Endothelial cell of umbilical vein (primary cell): ENCODE measurements around the gene CLCN3. TPM values are rescaled to one million over a fixed set of nuclear protein-coding genes. Genes with fewer than 3 reads are reported as not detected.

ENCODE experiments used
- BruUV-seq: library from RNA; stranded (reverse); fragments of 400-500 nt; replicated peaks from 2 replicates; lab custom pipeline; 2021; lab: Mats Ljungman, UMichigan
- CTCF ChIA-PET: fragments of 300-600, 350-600 bp; sonication (Branson Sonifier 250); formaldehyde crosslinking; loops from one replicate; lab custom pipeline; 2021; ENCODE audit warnings: antibody characterized with exemption, inconsistent platforms; lab: Charles Lee
- POLR2A ChIA-PET: fragments of 300-600, 350-600 bp; sonication (Branson Sonifier 250); formaldehyde crosslinking; loops from one replicate; lab custom pipeline; 2021; ENCODE audit warnings: antibody characterized with exemption, inconsistent platforms; lab: Charles Lee
- DNase-seq: peaks from one replicate; pipeline ENCODE4 v3.0.0-alpha.2; 2011; ENCODE audit warnings: low read depth, low spot score
- FAIRE-seq: peaks from 2 replicates; lab custom pipeline; 2011; peaks lifted over from hg19 to GRCh38; lab: Jason Lieb, UNC
- H2AFZ ChIP-seq: 2 replicates; pipeline ENCODE4 v1.6.0; 2012; ENCODE audit warnings: low read depth, low read length, control low read depth, inconsistent platforms
- H3K27ac ChIP-seq: 2 replicates; pipeline ENCODE4 v1.5.1; 2011; ENCODE audit warnings: low read depth, mild to moderate bottlenecking, control low read depth, low read length, moderate library complexity; ENCODE audit not compliant: insufficient read depth
- H3K27me3 ChIP-seq, 2 experiments: 2 replicates each; pipeline versions ENCODE4 v1.6.0 to v1.6.1; 2011; ENCODE audit warnings: low read length in 2 of 2, mixed read lengths in 1 of 2; ENCODE audit not compliant: control insufficient read depth in 2 of 2, insufficient read depth in 2 of 2
- H3K36me3 ChIP-seq, 2 experiments: 2 replicates in 1 of 2; 3 replicates in 1 of 2; pipeline ENCODE4 v1.5.1; 2011; ENCODE audit warnings: low read length in 2 of 2, mild to moderate bottlenecking in 1 of 2, moderate library complexity in 1 of 2; ENCODE audit not compliant: control insufficient read depth in 2 of 2, insufficient read depth in 2 of 2; ENCODE audit errors: extremely low read depth in 1 of 2
- H3K4me1 ChIP-seq: 3 replicates; pipeline ENCODE4 v1.5.1; 2011; ENCODE audit warnings: mild to moderate bottlenecking, low read length; ENCODE audit not compliant: control insufficient read depth, insufficient read depth; ENCODE audit errors: extremely low read depth
- H3K4me2 ChIP-seq: 2 replicates; pipeline ENCODE4 v1.6.1; 2011; ENCODE audit warnings: low read length, control low read depth, mixed read lengths; ENCODE audit not compliant: insufficient read depth
- H3K4me3 ChIP-seq, 3 experiments: fragments of 200-600 bp in 1 of 3; sonication (generic), shearing (Covaris generic) in 1 of 3; replicated peaks in 1 of 3; 2 replicates each; pipeline ENCODE4 v1.5.1; 2011 to 2016; ENCODE audit warnings: control low read depth in 3 of 3, low read length in 3 of 3, mild to moderate bottlenecking in 2 of 3, inconsistent platforms in 1 of 3, low read depth in 1 of 3, moderate library complexity in 1 of 3; ENCODE audit not compliant: insufficient read depth in 1 of 3
- H3K79me2 ChIP-seq: 2 replicates; pipeline ENCODE4 v1.6.0; 2012; ENCODE audit warnings: low read length, inconsistent platforms; ENCODE audit not compliant: control insufficient read depth, insufficient read depth
- H3K9ac ChIP-seq: replicated peaks from 2 replicates; pipeline ENCODE3; 2011; ENCODE audit warnings: low read length, control low read depth; ENCODE audit not compliant: insufficient read depth; ENCODE audit errors: extremely low read depth
- H3K9me1 ChIP-seq: replicated peaks from 3 replicates; pipeline ENCODE4 v1.6.0; 2011; ENCODE audit warnings: mild to moderate bottlenecking, low read length; ENCODE audit not compliant: control insufficient read depth, insufficient read depth; ENCODE audit errors: extremely low read depth
- H3K9me3 ChIP-seq: replicated peaks from 2 replicates; pipeline ENCODE4 v1.5.1; 2012; ENCODE audit warnings: low read length, inconsistent platforms; ENCODE audit not compliant: control insufficient read depth, insufficient read depth
- H4K20me1 ChIP-seq: replicated peaks from 2 replicates; pipeline ENCODE3; 2011; ENCODE audit warnings: mild to moderate bottlenecking, low read length; ENCODE audit not compliant: control insufficient read depth, insufficient read depth; ENCODE audit errors: extremely low read depth
- CTCF ChIP-seq, 2 donors: IDR thresholded peaks; 1 replicate in 1 of 2; 2 replicates in 1 of 2; pipeline ENCODE4 v1.5.1; 2011; ENCODE audit warnings: low read length in 2 of 2, mild to moderate bottlenecking in 2 of 2, moderate library complexity in 2 of 2, control low read depth in 1 of 2, inconsistent platforms in 1 of 2, low read depth in 1 of 2; ENCODE audit not compliant: insufficient read depth in 1 of 2; ENCODE audit errors: extremely low read depth in 1 of 2
- EZH2 ChIP-seq: IDR thresholded peaks from 2 replicates; pipeline ENCODE4 v1.6.1; 2012; ENCODE audit warnings: borderline replicate concordance, low read depth, mild to moderate bottlenecking, moderate library complexity, low read length, inconsistent platforms; ENCODE audit not compliant: severe bottlenecking
- FOS ChIP-seq: IDR thresholded peaks from 2 replicates; pipeline ENCODE4 v1.6.1; 2011; ENCODE audit warnings: mild to moderate bottlenecking, low read length, moderate library complexity, borderline replicate concordance; ENCODE audit not compliant: insufficient read depth
- JUN ChIP-seq: IDR thresholded peaks from 2 replicates; pipeline ENCODE4 v1.6.1; 2011; ENCODE audit warnings: borderline replicate concordance, low read depth; ENCODE audit not compliant: insufficient read length, insufficient read depth
- MYC ChIP-seq: IDR thresholded peaks from one replicate; pipeline ENCODE4 v1.6.1; 2011; ENCODE audit warnings: mild to moderate bottlenecking, low read depth, low read length
- POLR2A ChIP-seq: IDR thresholded peaks from 2 replicates; pipeline ENCODE4 v1.6.1; 2012; ENCODE audit warnings: low read depth, mild to moderate bottlenecking, control low read depth, low read length
- dilution Hi-C: fragments of 300-500 bp; cut with MboI; formaldehyde crosslinking; loops from one replicate; pipeline ENCODE4 v1.15.0; 2019; ENCODE audit warnings: low sequenced_read_pairs; ENCODE audit not compliant: extremely low pct_ligation_motif_present
- intact Hi-C: fragments of 100-400 bp; cut with micrococcal nuclease; formaldehyde crosslinking; loops from one replicate; pipeline ENCODE4 v1.10.0; 2022
- polyA plus RNA-seq, 4 experiments: library from polyadenylated mRNA; depleted of rRNA in 3 of 4; stranded (reverse) in 3 of 4; unstranded in 1 of 4; fragments of >200 nt; gene quantifications; 2 replicates each; pipeline versions ENCODE4 v1.2.1 to v1.2.3, GENCODE V29; 2011 to 2012; ENCODE audit warnings: missing spikeins in 1 of 4
- total RNA-seq: library from RNA; stranded (reverse); gene quantifications from 2 replicates; pipeline ENCODE4 v1.2.3, GENCODE V29; 2021

Gene CLCN3
- total and polyA plus RNA-seq, 2 donors (not counting 3 experiments of a cell fraction or from before 2014, with no cell fraction given), result 16.5 to 51.4 TPM

- dilution Hi-C loops (no loop called here), intact Hi-C loops (loop anchor here (1.0 to 5.0 kb wide), 2 partner anchors 41 to 56 kb away; partner anchors contain the start of gene CLCN3)
- H3K27ac ChIP-seq, result peak overlapping the region; percentile 94
Observed at GRCh38 chr4:169660929-169661328, 40.6 kb downstream of the CLCN3 start.

More at GRCh38 chr4:169660929-169661328, 40.6 kb downstream of the CLCN3 start:
- POLR2A ChIA-PET, result no interaction called here
- Histone ChIP-seq H3K9me1 (no peaks in the 10 kb centered on the region), H3K4me3 (peak overlapping the region in 1 of 3 experiments; percentile 77), H3K9ac (peak overlapping the region; percentile 82), H3K9me3 (no peaks in the 10 kb centered on the region), H3K4me1 (peaks cover 58% of the 10 kb centered on the region), H4K20me1 (no peaks in the 10 kb centered on the region), H3K36me3 (no peaks in the 10 kb centered on the region), H3K79me2 (peaks cover 14% of the 10 kb centered on the region), H3K4me2 (peak overlapping the region; percentile 97), H3K27me3 (no peaks in the 10 kb centered on the region), H2AFZ (no peak overlapping the region)
- CTCF ChIA-PET, result interaction anchor here (1.0 to 3.3 kb wide), 3 partner anchors 11 to 62 kb away, joined by 3 to 31 read pairs (median 11); partner anchors contain the start of gene NEK1
- no peak for TF ChIP-seq POLR2A
- TF ChIP-seq MYC, result no peak
- TF ChIP-seq EZH2, result no peak
- TF ChIP-seq JUN, result no peak
- TF ChIP-seq CTCF (IDR thresholded peaks at IDR 0.05; ENCODE audit: extremely low read depth in 1 of 2, insufficient read depth in 1 of 2, low read depth in 1 of 2, low read length in 2 of 2), result no peak
- TF ChIP-seq FOS, result no peak
- no peak for FAIRE-seq
- BruUV-seq, result no TSS peak
- DNase-seq, result no peak
